ENCODE data around the gene ATG7.
"Not testable (repeated sequence)": the region's sequence is repeated elsewhere in the genome, so short reads cannot be mapped to it uniquely, and the experiment has no call there.

ATG7 gene

DNA sequence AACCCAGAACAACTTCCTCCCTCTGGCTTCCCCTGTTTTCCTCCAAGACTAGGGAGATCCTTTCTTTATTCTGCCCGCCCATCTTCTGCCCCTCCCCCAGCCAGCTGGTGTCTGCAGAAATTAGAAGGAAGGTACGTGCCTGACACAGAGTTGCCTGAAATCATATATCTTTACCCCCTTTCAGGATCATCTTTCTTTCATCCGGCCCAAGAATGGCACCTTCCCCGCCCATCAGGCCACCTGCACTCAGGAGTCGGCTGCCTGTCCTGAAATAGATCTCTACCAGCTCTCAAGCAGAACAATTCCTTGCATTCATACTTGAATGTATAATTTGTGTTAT, 237.8 kb downstream of the ATG7 start:
- no peak for DNase-seq (ENCODE audit: extremely low spot score)
- ChIA-PET CTCF (no interaction called here), POLR2A (no interaction called here)
- TF ChIP-seq, protein P1, sequence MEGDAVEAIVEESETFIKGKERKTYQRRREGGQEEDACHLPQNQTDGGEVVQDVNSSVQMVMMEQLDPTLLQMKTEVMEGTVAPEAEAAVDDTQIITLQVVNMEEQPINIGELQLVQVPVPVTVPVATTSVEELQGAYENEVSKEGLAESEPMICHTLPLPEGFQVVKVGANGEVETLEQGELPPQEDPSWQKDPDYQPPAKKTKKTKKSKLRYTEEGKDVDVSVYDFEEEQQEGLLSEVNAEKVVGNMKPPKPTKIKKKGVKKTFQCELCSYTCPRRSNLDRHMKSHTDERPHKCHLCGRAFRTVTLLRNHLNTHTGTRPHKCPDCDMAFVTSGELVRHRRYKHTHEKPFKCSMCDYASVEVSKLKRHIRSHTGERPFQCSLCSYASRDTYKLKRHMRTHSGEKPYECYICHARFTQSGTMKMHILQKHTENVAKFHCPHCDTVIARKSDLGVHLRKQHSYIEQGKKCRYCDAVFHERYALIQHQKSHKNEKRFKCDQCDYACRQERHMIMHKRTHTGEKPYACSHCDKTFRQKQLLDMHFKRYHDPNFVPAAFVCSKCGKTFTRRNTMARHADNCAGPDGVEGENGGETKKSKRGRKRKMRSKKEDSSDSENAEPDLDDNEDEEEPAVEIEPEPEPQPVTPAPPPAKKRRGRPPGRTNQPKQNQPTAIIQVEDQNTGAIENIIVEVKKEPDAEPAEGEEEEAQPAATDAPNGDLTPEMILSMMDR (IDR thresholded peaks at IDR 0.05; ENCODE audit: control extremely low read depth, extremely low read depth, low read depth, missing control alignments): no peak

DNA sequence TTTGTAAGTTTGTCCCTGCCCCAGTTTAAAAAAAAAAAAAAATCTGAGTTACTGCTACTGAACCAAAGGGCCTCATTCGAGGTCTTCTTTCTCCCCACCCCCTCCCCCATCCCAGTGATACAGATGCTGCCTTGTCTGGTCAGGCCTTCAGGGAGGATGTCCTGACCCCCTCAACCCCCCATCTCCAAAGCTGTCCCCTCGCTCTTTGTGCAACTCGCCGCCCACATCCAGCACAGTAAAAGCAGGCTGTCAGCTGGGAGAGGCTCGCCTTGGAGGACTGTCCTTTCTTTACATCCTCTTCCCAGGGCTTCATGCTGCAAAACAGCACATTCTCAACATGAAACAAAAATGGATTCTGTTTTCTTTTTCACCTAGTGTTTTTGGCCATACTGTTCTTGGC, 238.2 kb downstream of the ATG7 start:
- ChIA-PET POLR2A (no interaction called here), CTCF (no interaction called here)
- TF ChIP-seq, protein P1 (IDR thresholded peaks at IDR 0.05; ENCODE audit: control extremely low read depth, extremely low read depth, low read depth, missing control alignments): no peak
- DNase-seq (ENCODE audit: extremely low spot score): no peak

DNA sequence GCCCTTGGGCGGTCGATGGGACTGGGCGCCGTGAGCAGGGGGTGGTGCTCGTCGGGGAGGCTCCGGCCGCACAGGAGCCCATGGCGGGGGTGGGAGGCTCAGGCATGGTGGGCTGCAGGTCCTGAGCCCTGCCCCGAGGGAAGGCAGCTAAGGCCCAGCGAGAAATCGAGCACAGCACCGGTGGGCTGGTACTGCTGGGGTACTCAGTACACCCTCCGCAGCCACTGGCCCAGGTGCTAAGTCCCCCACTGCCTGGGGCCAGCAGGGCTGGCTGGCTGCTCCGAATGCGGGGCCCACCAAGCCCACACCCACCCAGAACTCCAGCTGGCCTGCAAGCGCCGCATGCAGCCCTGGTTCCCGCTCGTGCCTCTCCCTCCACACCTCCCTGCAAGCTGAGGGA, 239.4 kb downstream of the ATG7 start:
- DNase-seq (ENCODE audit: extremely low spot score); POLR2A ChIA-PET; CTCF ChIA-PET: not testable (repeated sequence)

DNA sequence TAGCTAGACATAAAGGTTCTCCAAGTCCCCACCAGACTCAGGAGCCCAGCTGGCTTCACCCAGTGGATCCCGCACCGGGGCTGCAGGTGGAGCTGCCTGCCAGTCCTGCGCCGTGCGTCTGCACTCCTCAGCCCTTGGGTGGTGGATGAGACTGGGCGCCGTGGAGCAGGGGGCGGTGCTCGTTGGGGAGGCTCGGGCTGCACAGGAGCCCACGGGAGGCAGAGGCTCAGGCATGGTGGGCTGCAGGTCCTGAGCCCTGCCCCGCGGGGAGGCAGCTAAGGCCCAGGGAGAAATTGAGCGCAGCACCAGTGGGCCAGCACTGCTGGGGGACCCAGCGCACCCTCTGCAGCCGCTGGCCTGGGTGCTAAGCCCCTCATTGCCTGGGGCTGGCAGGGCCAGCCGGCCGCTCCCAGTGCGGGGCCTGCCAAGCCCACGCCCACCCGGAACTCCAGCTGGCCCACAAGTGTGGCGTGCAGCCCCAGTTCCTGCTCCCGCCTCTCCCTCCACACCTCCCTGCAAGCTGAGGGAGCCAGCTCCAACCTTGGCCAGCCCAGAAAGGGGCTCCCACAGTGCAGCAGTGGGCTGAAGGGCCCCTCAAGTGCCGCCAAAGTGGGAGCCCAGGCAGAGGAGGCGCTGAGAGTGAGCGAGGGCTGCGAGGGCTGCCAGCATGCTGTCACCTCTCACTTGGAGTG, 241.1 kb downstream of the ATG7 start:
- DNase-seq (ENCODE audit: extremely low spot score); POLR2A ChIA-PET; CTCF ChIA-PET: not testable (repeated sequence)

DNA sequence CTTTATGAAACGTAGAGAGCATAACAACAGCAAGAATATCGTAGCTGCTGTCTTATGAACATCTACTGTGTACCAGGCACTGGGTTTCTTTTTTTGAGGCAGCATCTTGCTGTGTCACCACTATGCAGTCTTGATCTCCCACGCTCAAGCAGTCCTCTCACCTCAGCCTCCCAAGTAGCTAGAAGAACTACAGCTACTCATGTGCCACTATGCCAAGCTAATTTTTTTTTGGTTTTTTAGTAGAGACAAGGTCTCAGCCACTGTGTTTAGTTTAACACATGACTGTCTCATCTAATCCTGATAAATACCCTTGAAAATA, 241.6 kb downstream of the ATG7 start:
- ChIA-PET POLR2A (no interaction called here), CTCF (interaction anchor here (0.6 kb wide), 1 partner anchor 54 kb away, joined by 3 read pairs; no protein-coding TSS in a partner anchor)
- TF ChIP-seq, protein P1 (IDR thresholded peaks at IDR 0.05; ENCODE audit: control extremely low read depth, extremely low read depth, low read depth, missing control alignments): no peak
- DNase-seq (ENCODE audit: extremely low spot score): no peak

DNA sequence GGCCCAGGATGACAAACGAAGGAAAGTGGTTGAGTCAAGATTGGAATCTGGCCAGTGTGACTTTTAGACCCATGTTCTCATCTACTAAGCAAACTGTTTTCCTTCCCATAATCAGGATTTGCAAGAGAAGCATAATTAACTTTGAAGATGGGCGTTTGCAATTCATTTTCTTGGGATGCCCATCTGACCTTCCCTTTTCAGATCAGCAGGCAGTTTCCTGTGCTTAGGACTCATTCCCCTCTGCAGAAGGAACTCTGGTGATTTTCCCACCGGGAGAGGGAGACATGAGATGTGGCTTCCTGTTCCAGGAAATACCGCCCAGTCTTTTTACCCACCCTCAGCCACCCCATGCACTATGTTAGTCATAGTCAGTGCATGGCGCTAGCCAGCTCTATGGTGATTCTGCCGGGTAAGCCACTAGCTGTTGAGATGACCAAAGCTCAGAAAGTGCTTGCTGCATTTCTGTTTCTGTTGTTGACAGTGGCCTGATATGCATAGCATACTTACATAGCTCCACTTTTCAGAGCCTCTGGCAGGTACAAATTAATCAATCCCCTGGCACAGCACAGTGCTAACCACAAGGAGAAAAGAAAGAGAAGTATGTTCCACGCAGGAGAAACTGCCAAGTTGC, 242.1 kb downstream of the ATG7 start:
- ChIA-PET POLR2A (no interaction called here), CTCF (interaction anchor here (0.6 kb wide), 1 partner anchor 54 kb away, joined by 3 read pairs; no protein-coding TSS in a partner anchor)
- no peak for DNase-seq (ENCODE audit: extremely low spot score)
- TF ChIP-seq, protein P1 (IDR thresholded peaks at IDR 0.05; ENCODE audit: control extremely low read depth, extremely low read depth, low read depth, missing control alignments): no peak

DNA sequence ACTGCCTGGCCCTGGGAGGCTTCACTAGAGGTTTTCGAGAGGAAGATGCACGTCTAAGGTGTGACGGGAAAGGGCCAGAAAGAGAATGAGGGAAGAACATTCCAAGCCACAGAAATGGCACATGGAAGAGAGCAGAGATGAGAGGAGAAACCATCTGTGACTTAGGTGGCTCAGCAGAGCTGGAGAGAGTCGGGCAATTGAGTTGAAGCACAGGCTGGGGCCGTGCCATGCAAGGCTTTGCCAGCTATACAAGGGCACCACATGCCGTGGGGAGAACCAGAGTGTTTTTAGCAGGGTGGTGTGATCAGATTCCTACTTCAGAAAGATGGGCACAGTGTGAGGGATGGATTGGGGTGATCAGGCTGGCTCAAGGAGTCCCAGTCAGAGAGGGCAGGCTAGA, 245.4 kb downstream of the ATG7 start:
- TF ChIP-seq, protein P1 (IDR thresholded peaks at IDR 0.05; ENCODE audit: control extremely low read depth, extremely low read depth, low read depth, missing control alignments): no peak
- no peak for DNase-seq (ENCODE audit: extremely low spot score)
- POLR2A ChIA-PET: no interaction called here
- CTCF ChIA-PET: no interaction called here

DNA sequence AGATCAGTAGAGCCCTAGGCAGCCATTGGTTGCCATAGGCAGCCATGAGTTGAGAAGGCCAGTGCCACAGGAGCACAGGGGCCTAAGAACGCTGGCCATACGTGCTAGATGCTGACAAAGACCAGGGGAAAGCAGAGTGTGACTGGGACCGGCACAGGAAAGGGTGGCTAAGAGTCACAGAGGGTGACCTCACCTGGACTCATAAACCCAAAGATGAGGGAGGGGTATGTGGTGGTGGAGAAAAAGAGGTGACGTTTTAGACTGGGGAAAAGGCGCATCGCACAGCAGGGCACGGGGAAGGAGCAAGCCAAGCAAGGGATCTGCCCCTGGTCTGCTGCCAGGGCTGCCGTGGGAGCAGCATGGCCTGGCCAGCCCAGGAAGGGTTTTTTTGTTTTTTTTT, 249.0 kb downstream of the ATG7 start:
- no peak for DNase-seq (ENCODE audit: extremely low spot score)
- TF ChIP-seq, protein P1 (IDR thresholded peaks at IDR 0.05; ENCODE audit: control extremely low read depth, extremely low read depth, low read depth, missing control alignments): no peak
- POLR2A ChIA-PET: no interaction called here
- CTCF ChIA-PET: no interaction called here

Data from GM10248 (cell line).